Tibial nerve (tissue), 3 donors: ENCODE data around the gene MYO1G.
"Not testable (repeated sequence)": the region's sequence is repeated elsewhere in the genome, so short reads cannot be mapped to it uniquely, and the experiment has no call there.

ENCODE experiments used
- POLR2A ChIP-seq, 2 donors: fragments of 450-650 bp; IDR thresholded peaks; one replicate each; pipeline ENCODE4 v1.6.1; 2017; ENCODE audit warnings: antibody characterized with exemption in 2 of 2, mild to moderate bottlenecking in 2 of 2, moderate library complexity in 2 of 2
- TF ChIP-seq, protein P1 (sequence below), 5 experiments: fragments of 200-600 bp in 3 of 5; fragments of 450-650 bp in 2 of 5; sonication (generic) in 3 of 5; IDR thresholded peaks; one replicate each; pipeline ENCODE4 v1.5.1; 2016 to 2019; ENCODE audit warnings: antibody characterized with exemption in 5 of 5, mild to moderate bottlenecking in 3 of 5, moderate library complexity in 2 of 5

DNA sequence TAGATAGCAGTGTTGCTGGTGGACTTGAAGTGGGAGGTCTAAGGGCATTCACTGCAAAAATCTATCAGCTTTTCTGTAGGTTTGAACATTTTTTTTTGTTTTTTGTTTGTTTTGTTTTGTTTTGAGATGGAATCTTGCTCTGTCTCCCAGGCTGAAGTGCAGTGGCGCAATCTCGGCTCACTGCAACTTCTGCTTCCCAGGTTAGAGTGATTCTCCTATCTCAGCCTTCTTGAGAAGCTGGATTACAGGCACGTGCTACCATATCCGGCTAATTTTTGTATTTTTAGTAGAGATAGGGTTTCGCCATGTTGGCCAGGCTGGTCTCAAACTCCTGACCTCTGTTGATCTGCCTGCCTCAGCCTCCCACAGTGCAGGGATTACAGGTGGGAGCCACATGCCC, 44.3 kb downstream of the MYO1G start:
- TF ChIP-seq, protein P1, sequence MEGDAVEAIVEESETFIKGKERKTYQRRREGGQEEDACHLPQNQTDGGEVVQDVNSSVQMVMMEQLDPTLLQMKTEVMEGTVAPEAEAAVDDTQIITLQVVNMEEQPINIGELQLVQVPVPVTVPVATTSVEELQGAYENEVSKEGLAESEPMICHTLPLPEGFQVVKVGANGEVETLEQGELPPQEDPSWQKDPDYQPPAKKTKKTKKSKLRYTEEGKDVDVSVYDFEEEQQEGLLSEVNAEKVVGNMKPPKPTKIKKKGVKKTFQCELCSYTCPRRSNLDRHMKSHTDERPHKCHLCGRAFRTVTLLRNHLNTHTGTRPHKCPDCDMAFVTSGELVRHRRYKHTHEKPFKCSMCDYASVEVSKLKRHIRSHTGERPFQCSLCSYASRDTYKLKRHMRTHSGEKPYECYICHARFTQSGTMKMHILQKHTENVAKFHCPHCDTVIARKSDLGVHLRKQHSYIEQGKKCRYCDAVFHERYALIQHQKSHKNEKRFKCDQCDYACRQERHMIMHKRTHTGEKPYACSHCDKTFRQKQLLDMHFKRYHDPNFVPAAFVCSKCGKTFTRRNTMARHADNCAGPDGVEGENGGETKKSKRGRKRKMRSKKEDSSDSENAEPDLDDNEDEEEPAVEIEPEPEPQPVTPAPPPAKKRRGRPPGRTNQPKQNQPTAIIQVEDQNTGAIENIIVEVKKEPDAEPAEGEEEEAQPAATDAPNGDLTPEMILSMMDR (IDR thresholded peaks at IDR 0.05), result not testable (repeated sequence)
- not testable (repeated sequence) for TF ChIP-seq POLR2A (IDR thresholded peaks at IDR 0.05)
